Thyroid gland (tissue), 4 donors: ENCODE results near the gene NUDT17. TPM values are rescaled to one million over a fixed set of nuclear protein-coding genes. Genes with fewer than 3 reads are reported as not detected.
A peak's percentile ranks its signal among the peaks of the same experiment; 100 is the strongest.

Source experiments
- DNase-seq, 2 donors: peaks; one replicate each; pipeline ENCODE4 v3.0.0-alpha.2; 2019
- H3K27ac ChIP-seq, 3 donors: fragments of 200-600 bp; sonication (generic); 1 replicate in 2 of 3; 2 replicates in 1 of 3; pipeline ENCODE4 v1.5.1; 2016 to 2019; ENCODE audit warnings: mild to moderate bottlenecking in 1 of 3, moderate library complexity in 1 of 3
- H3K27me3 ChIP-seq: fragments of 200-600 bp; sonication (generic); one replicate; pipeline ENCODE4 v1.5.1; 2019
- H3K36me3 ChIP-seq, 2 donors: fragments of 200-600 bp; sonication (generic); one replicate each; pipeline ENCODE4 v1.5.1; 2016 to 2019
- H3K4me1 ChIP-seq, 2 donors: fragments of 200-600 bp; sonication (generic); one replicate each; pipeline ENCODE4 v1.5.1; 2017 to 2019
- H3K4me3 ChIP-seq, 3 donors: fragments of 200-600 bp; sonication (generic); replicated peaks in 1 of 3; 1 replicate in 2 of 3; 2 replicates in 1 of 3; pipeline ENCODE4 v1.5.1; 2016; ENCODE audit warnings: mild to moderate bottlenecking in 1 of 3
- H3K9me3 ChIP-seq: fragments of 200-600 bp; sonication (generic); one replicate; pipeline ENCODE4 v1.5.1; 2017
- CTCF ChIP-seq, 6 experiments: fragments of 200-600 bp in 3 of 6; fragments of 450-650 bp in 3 of 6; sonication (generic) in 3 of 6; IDR thresholded peaks; one replicate each; pipeline ENCODE4 v1.5.1; 2016 to 2019; ENCODE audit warnings: antibody characterized with exemption in 6 of 6, mild to moderate bottlenecking in 2 of 6, inconsistent platforms in 1 of 6, moderate library complexity in 1 of 6
- POLR2A ChIP-seq, 2 donors: fragments of 450-650 bp; IDR thresholded peaks; one replicate each; pipeline ENCODE4 v1.6.1; 2017; ENCODE audit warnings: antibody characterized with exemption in 2 of 2, mild to moderate bottlenecking in 2 of 2, moderate library complexity in 1 of 2
- WGBS, 2 donors: methylation state at CpG; one replicate each; pipeline ENCODE4 v1.1.5; 2017; 5-methylcytosine and 5-hydroxymethylcytosine counted together
- intact Hi-C: fragments of 100-400 bp; cut with DNase I; formaldehyde crosslinking; loops from one replicate; pipeline ENCODE4 v1.15.1; 2023
- total RNA-seq, 4 donors: library from RNA; depleted of rRNA; stranded (reverse); fragments of >200 nt; gene quantifications; one replicate each; pipeline ENCODE4 v1.2.3, GENCODE V29; 2016

NUDT17 gene
- total RNA-seq, result 1 to 10 TPM; 2.4 to 4.6 (median 3.4) TPM

- peak; percentile 64 to 95 (median 80) for TF ChIP-seq CTCF (IDR thresholded peaks at IDR 0.05)
- TF ChIP-seq POLR2A (IDR thresholded peaks at IDR 0.05), result no peak
- Histone ChIP-seq H3K9me3 (no peaks in the 10 kb centered on the region), H3K27me3 (no peaks in the 10 kb centered on the region), H3K27ac (peak within 1 kb of the TSS in 2 of 3 donors; percentile 53 to 70), H3K36me3 (peaks cover 22 to 34% of the 10 kb centered on the region in 2 donors), H3K4me3 (peak within 1 kb of the TSS in 2 of 3 donors; percentile 9 to 38), H3K4me1 (peaks cover 6 to 13% of the 10 kb centered on the region in 2 donors)
- intact Hi-C loops, result no loop called here
- DNase-seq, result peak; percentile 79 to 81
- 1% methylated on average over 16 to 22 of the region's 50 CpGs for WGBS, 2 donors
Measured at GRCh38 chr1:145845514-145846161, at the start of gene NUDT17. TSS of gene NUDT17 (plus strand) at chr1:145845630. CDS start at chr1:145845641, 11 bp downstream.

- intact Hi-C loops, result no loop called here
- no peak overlapping the region for H3K4me3 ChIP-seq
- TF ChIP-seq CTCF (IDR thresholded peaks at IDR 0.05) (no peak), POLR2A (IDR thresholded peaks at IDR 0.05) (no peak)
Measured at GRCh38 chr1:145796753-145797152, 48.7 kb upstream of the NUDT17 start.

GRCh38 chr1:145799806-145800205 lies 45.6 kb upstream of the NUDT17 start:
- peaks cover 18 to 42% of the 10 kb centered on the region in 2 donors for H3K4me1 ChIP-seq
- TF ChIP-seq CTCF (IDR thresholded peaks at IDR 0.05), result no peak
- no peak for TF ChIP-seq POLR2A (IDR thresholded peaks at IDR 0.05)
- no peaks in the 10 kb centered on the region for H3K27me3 ChIP-seq
- no peaks in the 10 kb centered on the region for H3K9me3 ChIP-seq
- no peaks in the 10 kb centered on the region for H3K36me3 ChIP-seq
- H3K27ac ChIP-seq, result no peak overlapping the region
- 95 to 97% methylated on average over 2 of the region's 2 CpGs for WGBS, 2 donors
- H3K4me3 ChIP-seq, result no peak overlapping the region
- no peak for DNase-seq
- intact Hi-C loops, result no loop called here

More at GRCh38 chr1:145796753-145797152, 48.7 kb upstream of the NUDT17 start:
- peaks cover 0 to 18% of the 10 kb centered on the region in 2 donors for H3K4me1 ChIP-seq
- 36 to 91% methylated on average over 1 of the region's 1 CpG for WGBS, 2 donors
- no peaks in the 10 kb centered on the region for H3K36me3 ChIP-seq
- no peak for DNase-seq
- no peaks in the 10 kb centered on the region for H3K27me3 ChIP-seq
- H3K27ac ChIP-seq, result no peak overlapping the region
- no peaks in the 10 kb centered on the region for H3K9me3 ChIP-seq

- Histone ChIP-seq H3K27ac (peak overlapping the region in 2 of 3 donors; percentile 11 to 25), H3K27me3 (no peaks in the 10 kb centered on the region), H3K9me3 (no peaks in the 10 kb centered on the region), H3K4me1 (peaks cover 24 to 44% of the 10 kb centered on the region in 2 donors), H3K36me3 (no peaks in the 10 kb centered on the region), H3K4me3 (no peak overlapping the region)
- intact Hi-C loops, result no loop called here
- DNase-seq, result no peak
- no peak for TF ChIP-seq CTCF (IDR thresholded peaks at IDR 0.05)
- TF ChIP-seq POLR2A (IDR thresholded peaks at IDR 0.05), result no peak
- 61 to 62% methylated on average over 3 of the region's 3 CpGs for WGBS, 2 donors
Measured at GRCh38 chr1:145804235-145805045, 41.0 kb upstream of the NUDT17 start.

- DNase-seq, result no peak
- Histone ChIP-seq H3K4me1 (peaks cover 24 to 43% of the 10 kb centered on the region in 2 donors), H3K4me3 (no peak overlapping the region), H3K9me3 (no peaks in the 10 kb centered on the region), H3K27me3 (no peaks in the 10 kb centered on the region), H3K27ac (no peak overlapping the region), H3K36me3 (no peaks in the 10 kb centered on the region)
- WGBS, 2 donors, result 87 to 94% methylated on average over 1 of the region's 1 CpG
- TF ChIP-seq CTCF (IDR thresholded peaks at IDR 0.05) (no peak), POLR2A (IDR thresholded peaks at IDR 0.05) (no peak)
- intact Hi-C loops, result no loop called here
Measured at GRCh38 chr1:145805057-145805456, 40.4 kb upstream of the NUDT17 start.
